GM23248 (cell line): ENCODE measurements around the gene MACROD2.

Experiments
- EZH2 ChIP-seq: fragments of 200-600 bp; sonication (generic); IDR thresholded peaks from 2 replicates; pipeline ENCODE4 v1.6.1; 2018; ENCODE audit warnings: antibody characterized with exemption, mild to moderate bottlenecking; ENCODE audit not compliant: insufficient read depth, poor library complexity, severe bottlenecking
- EZH2phosphoT487 ChIP-seq: fragments of 200-600 bp; sonication (generic); IDR thresholded peaks from 2 replicates; pipeline ENCODE4 v1.6.1; 2018; ENCODE audit warnings: antibody characterized with exemption, moderate library complexity, mild to moderate bottlenecking, low read depth; ENCODE audit not compliant: insufficient read depth

GRCh38 chr20:14821251-14821650 lies 825.9 kb downstream of the MACROD2 start:
- TF ChIP-seq EZH2phosphoT487 (no peak), EZH2 (no peak)
